A549 (cell line): ENCODE results near the gene SUGP2. TPM values are rescaled to one million over a fixed set of nuclear protein-coding genes. Genes with fewer than 3 reads are reported as not detected.

Experiments used
- ATAC-seq, 2 experiments: fragments of 200-7000 bp in 1 of 2; fragments of >200 bp in 1 of 2; cut with Nextera tagmentation in 1 of 2; cut with Tn5 transposase in 1 of 2; 3 replicates each; pipeline versions ENCODE4 v1.8.0 to v1.9.1; 2018 to 2020; ENCODE audit warnings: mild to moderate bottlenecking in 1 of 2, moderate library complexity in 1 of 2
- CTCF ChIA-PET: fragments of 300-600 bp; sonication (Branson Sonifier 250); formaldehyde crosslinking; extraction: SDS; loops from one replicate; lab custom pipeline; 2021; ENCODE audit warnings: antibody characterized with exemption, inconsistent platforms; lab: Yijun Ruan, JAX
- POLR2A ChIA-PET: fragments of 350-600 bp; formaldehyde crosslinking; extraction: SDS; loops from one replicate; lab custom pipeline; 2021; ENCODE audit warnings: antibody characterized with exemption, inconsistent platforms; lab: Yijun Ruan, JAX
- DNase-seq, 2 experiments: peaks; one replicate each; pipeline versions ENCODE4 v3.0.0 to v3.0.0-alpha.2; 2011 to 2016; ENCODE audit warnings: low read depth in 1 of 2, low spot score in 1 of 2
- FAIRE-seq: peaks from 2 replicates; lab custom pipeline; 2011; peaks lifted over from hg19 to GRCh38; lab: Jason Lieb, UNC
- H3K27ac ChIP-seq, 2 experiments: fragments of >200 bp; sonication (Bioruptor Twin); formaldehyde crosslinking; 3 replicates each; pipeline ENCODE4 v1.5.1; 2016 to 2017
- H3K4me1 ChIP-seq: fragments of >200 bp; sonication (Bioruptor Twin); formaldehyde crosslinking; 3 replicates; pipeline ENCODE4 v1.6.1; 2016
- H3K4me2 ChIP-seq: fragments of >200 bp; sonication (Bioruptor Twin); formaldehyde crosslinking; 3 replicates; pipeline ENCODE4 v1.6.1; 2016
- H3K4me3 ChIP-seq: fragments of >200 bp; sonication (Bioruptor Twin); formaldehyde crosslinking; 3 replicates; pipeline ENCODE4 v1.5.1; 2016
- H3K9me3 ChIP-seq: fragments of >200 bp; sonication (Bioruptor Twin); formaldehyde crosslinking; 3 replicates; pipeline ENCODE4 v1.6.1; 2016
- CBX2 ChIP-seq: fragments of 200-600 bp; sonication (generic); IDR thresholded peaks from 2 replicates; pipeline ENCODE4 v1.6.1; 2016; ENCODE audit warnings: low read depth, mild to moderate bottlenecking, borderline replicate concordance
- CBX8 ChIP-seq: fragments of 200-600 bp; sonication (generic); IDR thresholded peaks from 2 replicates; pipeline ENCODE4 v1.6.1; 2016
- CEBPB ChIP-seq, 2 experiments: fragments of >200 bp in 1 of 2; sonication (Bioruptor Twin) in 1 of 2; formaldehyde crosslinking in 1 of 2; IDR thresholded peaks; 2 replicates each; pipeline ENCODE4 v1.6.1; 2012 to 2016
- EHF ChIP-seq: fragments of 250-450 bp; sonication (Bioruptor Pico); IDR thresholded peaks from 2 replicates; pipeline ENCODE4 v1.5.0; 2020; ENCODE audit warnings: mild to moderate bottlenecking
- ESRRA ChIP-seq: fragments of 150-350 bp; IDR thresholded peaks from 2 replicates; pipeline ENCODE4 v1.6.1; 2014; ENCODE audit warnings: mild to moderate bottlenecking, low read length, borderline replicate concordance
- FOSL2 ChIP-seq, 2 experiments: fragments of 450-650 bp in 1 of 2; fragments of >200 bp in 1 of 2; sonication (Bioruptor Twin) in 1 of 2; formaldehyde crosslinking; IDR thresholded peaks; 2 replicates each; pipeline versions ENCODE4 v1.5.0 to v1.6.1; 2016 to 2020; ENCODE audit warnings: mild to moderate bottlenecking in 1 of 2, moderate library complexity in 1 of 2
- FOXS1 ChIP-seq: fragments of 250-450 bp; sonication (Bioruptor Pico); IDR thresholded peaks from 2 replicates; pipeline ENCODE4 v1.5.0; 2020; ENCODE audit warnings: mild to moderate bottlenecking, moderate library complexity
- HDAC2 ChIP-seq: fragments of 200-600 bp; sonication (generic); IDR thresholded peaks from 2 replicates; pipeline ENCODE4 v1.6.1; 2016
- HES2 ChIP-seq: fragments of >200 bp; sonication (Bioruptor Twin); formaldehyde crosslinking; IDR thresholded peaks from 2 replicates; pipeline ENCODE4 v1.6.1; 2016
- HEYL ChIP-seq: fragments of 250-450 bp; sonication (Bioruptor Pico); IDR thresholded peaks from 2 replicates; pipeline ENCODE4 v1.8.0; 2021; ENCODE audit warnings: mild to moderate bottlenecking, moderate library complexity
- HMGXB4 ChIP-seq: fragments of 250-450 bp; sonication (Bioruptor Pico); IDR thresholded peaks from 2 replicates; pipeline ENCODE4 v1.5.0; 2021; ENCODE audit warnings: mild to moderate bottlenecking, moderate library complexity, borderline replicate concordance
- HOXB5 ChIP-seq: fragments of 250-450 bp; sonication (Bioruptor Pico); IDR thresholded peaks from 2 replicates; pipeline ENCODE4 v1.5.0; 2020; ENCODE audit warnings: mild to moderate bottlenecking, moderate library complexity
- MAFK ChIP-seq: fragments of 450-650 bp; IDR thresholded peaks from 2 replicates; pipeline ENCODE4 v1.6.1; 2014; ENCODE audit not compliant: partially characterized antibody
- MAX ChIP-seq: IDR thresholded peaks from 2 replicates; pipeline ENCODE4 v1.6.1; 2012
- MAZ ChIP-seq: fragments of 150-350 bp; IDR thresholded peaks from 2 replicates; pipeline ENCODE4 v1.6.1; 2014; ENCODE audit warnings: antibody characterized with exemption, low read depth, low read length, borderline replicate concordance
- MYC ChIP-seq: IDR thresholded peaks from 2 replicates; pipeline ENCODE4 v1.6.1; 2012; ENCODE audit warnings: mild to moderate bottlenecking, inconsistent platforms, low read length, improper control_type of control experiment, borderline replicate concordance
- NPAS2 ChIP-seq: fragments of 250-450 bp; sonication (Bioruptor Pico); IDR thresholded peaks from 2 replicates; pipeline ENCODE4 v1.8.0; 2022; ENCODE audit warnings: mild to moderate bottlenecking, moderate library complexity, borderline replicate concordance
- NR3C1 ChIP-seq: fragments of >200 bp; sonication (Bioruptor Twin); formaldehyde crosslinking; IDR thresholded peaks from 3 replicates; pipeline ENCODE4 v1.6.1; 2017
- PBX3 ChIP-seq: IDR thresholded peaks from 2 replicates; pipeline ENCODE4 v1.6.1; 2012
- PHF8 ChIP-seq: fragments of 200-600 bp; sonication (generic); IDR thresholded peaks from 2 replicates; pipeline ENCODE4 v1.6.1; 2016; ENCODE audit warnings: low read depth, mild to moderate bottlenecking, antibody characterized with exemption, moderate library complexity, borderline replicate concordance
- POLR2A ChIP-seq: IDR thresholded peaks from 2 replicates; pipeline ENCODE4 v1.6.1; 2012; ENCODE audit warnings: mild to moderate bottlenecking, low read length
- RAD21 ChIP-seq, 2 experiments: fragments of >200 bp in 1 of 2; sonication (Bioruptor Twin) in 1 of 2; formaldehyde crosslinking in 1 of 2; IDR thresholded peaks in 1 of 2; conservative IDR thresholded peaks in 1 of 2; 2 replicates in 1 of 2; 3 replicates in 1 of 2; pipeline ENCODE4 v1.6.1; 2012 to 2018; ENCODE audit warnings: inconsistent platforms in 1 of 2
- RFX5 ChIP-seq: fragments of 450-650 bp; IDR thresholded peaks from 2 replicates; pipeline ENCODE4 v1.7.1; 2014; ENCODE audit warnings: antibody characterized with exemption, mild to moderate bottlenecking, moderate library complexity
- SREBF2 ChIP-seq: fragments of 450-650 bp; IDR thresholded peaks from 2 replicates; pipeline ENCODE4 v1.6.1; 2014; ENCODE audit warnings: mild to moderate bottlenecking, moderate library complexity
- USF2 ChIP-seq: fragments of 450-650 bp; IDR thresholded peaks from 2 replicates; pipeline ENCODE4 v1.6.1; 2014; ENCODE audit warnings: antibody characterized with exemption
- ZC3H11A ChIP-seq: fragments of 450-650 bp; IDR thresholded peaks from 2 replicates; pipeline ENCODE4 v1.6.1; 2014; ENCODE audit warnings: antibody characterized with exemption, mild to moderate bottlenecking
- ZFP36 ChIP-seq: fragments of 450-650 bp; IDR thresholded peaks from 2 replicates; pipeline ENCODE4 v1.6.1; 2014; ENCODE audit warnings: borderline replicate concordance; ENCODE audit not compliant: partially characterized antibody
- ZNF302 ChIP-seq: fragments of 250-450 bp; sonication (Bioruptor Pico); IDR thresholded peaks from 2 replicates; pipeline ENCODE4 v1.9.0; 2021; ENCODE audit warnings: inconsistent platforms, mild to moderate bottlenecking, moderate library complexity
- ZSCAN20 ChIP-seq: fragments of 250-450 bp; sonication (Bioruptor Pico); IDR thresholded peaks from 2 replicates; pipeline ENCODE4 v1.8.0; 2022; ENCODE audit warnings: mild to moderate bottlenecking, moderate library complexity
- WGBS: methylation state at CpG from one replicate; pipeline ENCODE4 v1.1.6; 2017; ENCODE audit errors: missing lambda C conversion rate; 5-methylcytosine and 5-hydroxymethylcytosine counted together
- polyA plus RNA-seq, 4 experiments: library from polyadenylated mRNA; depleted of rRNA in 3 of 4; stranded (reverse); fragments of >200 nt; fragmentation: RNase III in 1 of 4; extraction: RNeasy Plus Mini Kit Qiagen cat#74134 plus additional on column Dnase treatment in 1 of 4; gene quantifications; 2 replicates in 3 of 4; 3 replicates in 1 of 4; pipeline ENCODE4 v1.2.3, GENCODE V29; 2011 to 2017
- TF ChIP-seq, protein P1 (sequence below): fragments of 150-350 bp; IDR thresholded peaks from 2 replicates; pipeline ENCODE4 v1.6.1; 2014; ENCODE audit warnings: low read depth, mild to moderate bottlenecking, low read length
- TF ChIP-seq, protein P2 (sequence below): fragments of >200 bp; sonication (Bioruptor Twin); formaldehyde crosslinking; IDR thresholded peaks from 3 replicates; pipeline ENCODE4 v1.5.1; 2016

Gene SUGP2
- polyA plus RNA-seq, 2 of the 4 experiments (the other 2 are of a cell fraction) = 42.4 to 43.9 TPM

GRCh38 chr19:19057317-19057716 lies 24.0 kb upstream of the SUGP2 start:
- ChIA-PET CTCF (interaction anchor here (1.0 to 1.2 kb wide), 2 partner anchors 82 to 117 kb away, joined by 3 to 6 read pairs; no protein-coding TSS in a partner anchor), POLR2A (no interaction called here)
- 94% methylated on average over 12 of the region's 13 CpGs for WGBS
- TF ChIP-seq, protein P1, sequence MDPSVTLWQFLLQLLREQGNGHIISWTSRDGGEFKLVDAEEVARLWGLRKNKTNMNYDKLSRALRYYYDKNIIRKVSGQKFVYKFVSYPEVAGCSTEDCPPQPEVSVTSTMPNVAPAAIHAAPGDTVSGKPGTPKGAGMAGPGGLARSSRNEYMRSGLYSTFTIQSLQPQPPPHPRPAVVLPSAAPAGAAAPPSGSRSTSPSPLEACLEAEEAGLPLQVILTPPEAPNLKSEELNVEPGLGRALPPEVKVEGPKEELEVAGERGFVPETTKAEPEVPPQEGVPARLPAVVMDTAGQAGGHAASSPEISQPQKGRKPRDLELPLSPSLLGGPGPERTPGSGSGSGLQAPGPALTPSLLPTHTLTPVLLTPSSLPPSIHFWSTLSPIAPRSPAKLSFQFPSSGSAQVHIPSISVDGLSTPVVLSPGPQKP = no peak
- TF ChIP-seq FOSL2 (IDR thresholded peaks at IDR 0.05) (no peak), FOSL2 (CRISPR knock-in tag; IDR thresholded peaks at IDR 0.05) (no peak), ESRRA (no peak), CEBPB (IDR thresholded peaks at IDR 0.05) (no peak), ZSCAN20 (CRISPR knock-in tag) (no peak), PHF8 (no peak), EHF (CRISPR knock-in tag) (no peak), NR3C1 (no peak), POLR2A (no peak), RAD21 (conservative IDR thresholded peaks at IDR 0.05 in 1 of 2, IDR thresholded peaks at IDR 0.05 in 1 of 2) (no peak), MAX (no peak), MYC (no peak), SREBF2 (no peak), FOXS1 (CRISPR knock-in tag) (no peak), MAZ (no peak), CBX2 (no peak), RFX5 (no peak)
- no peak for FAIRE-seq
- H3K4me3 ChIP-seq = no peak overlapping the region
- ATAC-seq = no peak
- DNase-seq = no peak
- H3K4me1 ChIP-seq = peaks cover 3% of the 10 kb centered on the region; the same call in 2 of the 3 replicates
- no peak overlapping the region for H3K27ac ChIP-seq
- H3K4me2 ChIP-seq = no peak overlapping the region
- H3K9me3 ChIP-seq = no peaks in the 10 kb centered on the region

GRCh38 chr19:19056636-19057275 lies 23.4 kb upstream of the SUGP2 start:
- H3K9me3 ChIP-seq = no peaks in the 10 kb centered on the region
- CTCF ChIA-PET = interaction anchor here (0.8 to 1.2 kb wide), 3 partner anchors 16 to 118 kb away, joined by 3 to 6 read pairs (median 3); no protein-coding TSS in a partner anchor
- POLR2A ChIA-PET = no interaction called here

More at GRCh38 chr19:19056636-19057275, 23.4 kb upstream of the SUGP2 start:
- H3K27ac ChIP-seq = no peak overlapping the region
- H3K4me3 ChIP-seq = no peak overlapping the region
- no peak overlapping the region for H3K4me2 ChIP-seq
- ATAC-seq (no peak), FAIRE-seq (no peak), DNase-seq (no peak)
- H3K4me1 ChIP-seq = no peaks in the 10 kb centered on the region
- WGBS = 0% methylated on average over 1 of the region's 9 CpGs
- TF ChIP-seq ZC3H11A (no peak), CBX8 (no peak), CBX2 (no peak), HES2 (no peak), RAD21 (conservative IDR thresholded peaks at IDR 0.05 in 1 of 2, IDR thresholded peaks at IDR 0.05 in 1 of 2) (no peak), NPAS2 (no peak), SREBF2 (no peak), MYC (no peak), HOXB5 (CRISPR knock-in tag) (no peak), HEYL (CRISPR knock-in tag) (no peak), ZNF302 (CRISPR knock-in tag) (no peak), USF2 (no peak), FOXS1 (CRISPR knock-in tag) (no peak), MAFK (no peak), PBX3 (no peak), ZFP36 (no peak), HMGXB4 (no peak), HDAC2 (no peak)
- TF ChIP-seq, protein P2, sequence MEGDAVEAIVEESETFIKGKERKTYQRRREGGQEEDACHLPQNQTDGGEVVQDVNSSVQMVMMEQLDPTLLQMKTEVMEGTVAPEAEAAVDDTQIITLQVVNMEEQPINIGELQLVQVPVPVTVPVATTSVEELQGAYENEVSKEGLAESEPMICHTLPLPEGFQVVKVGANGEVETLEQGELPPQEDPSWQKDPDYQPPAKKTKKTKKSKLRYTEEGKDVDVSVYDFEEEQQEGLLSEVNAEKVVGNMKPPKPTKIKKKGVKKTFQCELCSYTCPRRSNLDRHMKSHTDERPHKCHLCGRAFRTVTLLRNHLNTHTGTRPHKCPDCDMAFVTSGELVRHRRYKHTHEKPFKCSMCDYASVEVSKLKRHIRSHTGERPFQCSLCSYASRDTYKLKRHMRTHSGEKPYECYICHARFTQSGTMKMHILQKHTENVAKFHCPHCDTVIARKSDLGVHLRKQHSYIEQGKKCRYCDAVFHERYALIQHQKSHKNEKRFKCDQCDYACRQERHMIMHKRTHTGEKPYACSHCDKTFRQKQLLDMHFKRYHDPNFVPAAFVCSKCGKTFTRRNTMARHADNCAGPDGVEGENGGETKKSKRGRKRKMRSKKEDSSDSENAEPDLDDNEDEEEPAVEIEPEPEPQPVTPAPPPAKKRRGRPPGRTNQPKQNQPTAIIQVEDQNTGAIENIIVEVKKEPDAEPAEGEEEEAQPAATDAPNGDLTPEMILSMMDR = no peak
- TF ChIP-seq, all 56 proteins: peak for 0
